ENCODE results near the gene PCED1A. TPM values are rescaled to one million over a fixed set of nuclear protein-coding genes. Genes with fewer than 3 reads are reported as not detected.

The PCED1A gene
- total and polyA plus RNA-seq, 2 donors from 2014 or later = 43.6 to 47.7 TPM

GRCh38 chr20:2865630-2866029 lies 25.2 kb upstream of the PCED1A start:
- no peak for TF ChIP-seq CTCF (IDR thresholded peaks at IDR 0.05; ENCODE audit: borderline replicate concordance, extremely low read depth, insufficient read depth)
- Histone ChIP-seq H3K27me3 (ENCODE audit: control insufficient read depth, insufficient read depth, low read length) (no peaks in the 10 kb centered on the region), H3K9me3 (ENCODE audit: control insufficient read depth in 2 of 3, insufficient read depth in 1 of 3, low read length in 3 of 3) (no peaks in the 10 kb centered on the region), H3K9ac (ENCODE audit: low read length in 3 of 3) (no peak overlapping the region), H3K4me1 (ENCODE audit: control insufficient read depth in 2 of 3, insufficient read depth in 2 of 3, low read depth in 1 of 3, low read length in 3 of 3) (no peaks in the 10 kb centered on the region), H3K36me3 (ENCODE audit: control insufficient read depth in 2 of 3, insufficient read depth in 3 of 3, low read length in 3 of 3) (peaks cover 0 to 27% (median 16%) of the 10 kb centered on the region in 3 donors), H3K4me3 (ENCODE audit: low read length in 3 of 3) (no peak overlapping the region), H3K27ac (ENCODE audit: low read depth in 2 of 2, low read length in 2 of 2) (no peak overlapping the region)
- DNase-seq (no peak), FAIRE-seq (no peak)
- intact Hi-C loops (cut with DNase I) = no loop called here

GRCh38 chr20:2865101-2865500 lies 24.6 kb upstream of the PCED1A start:
- Histone ChIP-seq H3K4me3 (ENCODE audit: low read length in 3 of 3) (no peak overlapping the region), H3K9ac (ENCODE audit: low read length in 3 of 3) (no peak overlapping the region), H3K9me3 (ENCODE audit: control insufficient read depth in 2 of 3, insufficient read depth in 1 of 3, low read length in 3 of 3) (no peaks in the 10 kb centered on the region), H3K27me3 (ENCODE audit: control insufficient read depth, insufficient read depth, low read length) (no peaks in the 10 kb centered on the region), H3K36me3 (ENCODE audit: control insufficient read depth in 2 of 3, insufficient read depth in 3 of 3, low read length in 3 of 3) (peaks cover 0 to 28% (median 17%) of the 10 kb centered on the region in 3 donors), H3K4me1 (ENCODE audit: control insufficient read depth in 2 of 3, insufficient read depth in 2 of 3, low read depth in 1 of 3, low read length in 3 of 3) (no peaks in the 10 kb centered on the region), H3K27ac (ENCODE audit: low read depth in 2 of 2, low read length in 2 of 2) (no peak overlapping the region)
- FAIRE-seq (no peak), DNase-seq (no peak)
- intact Hi-C loops (cut with DNase I) = no loop called here
- TF ChIP-seq CTCF (IDR thresholded peaks at IDR 0.05; ENCODE audit: borderline replicate concordance, extremely low read depth, insufficient read depth) = no peak

GRCh38 chr20:2864626-2865025 lies 24.2 kb upstream of the PCED1A start:
- Histone ChIP-seq H3K27me3 (ENCODE audit: control insufficient read depth, insufficient read depth, low read length) (no peaks in the 10 kb centered on the region), H3K9ac (ENCODE audit: low read length in 3 of 3) (no peak overlapping the region), H3K4me1 (ENCODE audit: control insufficient read depth in 2 of 3, insufficient read depth in 2 of 3, low read depth in 1 of 3, low read length in 3 of 3) (no peaks in the 10 kb centered on the region), H3K9me3 (ENCODE audit: control insufficient read depth in 2 of 3, insufficient read depth in 1 of 3, low read length in 3 of 3) (no peaks in the 10 kb centered on the region), H3K36me3 (ENCODE audit: control insufficient read depth in 2 of 3, insufficient read depth in 3 of 3, low read length in 3 of 3) (peaks cover 0 to 28% (median 17%) of the 10 kb centered on the region in 3 donors), H3K4me3 (ENCODE audit: low read length in 3 of 3) (no peak overlapping the region), H3K27ac (ENCODE audit: low read depth in 2 of 2, low read length in 2 of 2) (no peak overlapping the region)
- no peak for TF ChIP-seq CTCF (IDR thresholded peaks at IDR 0.05; ENCODE audit: borderline replicate concordance, extremely low read depth, insufficient read depth)
- FAIRE-seq = no peak
- intact Hi-C loops (cut with DNase I) = no loop called here
- DNase-seq = no peak

Measured in kidney (tissue), 14 donors.